ENCODE data around the gene TIMM10. TPM values are rescaled to one million over a fixed set of nuclear protein-coding genes. Genes with fewer than 3 reads are reported as not detected.
A peak's percentile ranks its signal among the peaks of the same experiment; 100 is the strongest.

TIMM10 gene
- total RNA-seq, 4 donors from 2014 or later, result 16.8 to 39.6 (median 19.6) TPM

DNA sequence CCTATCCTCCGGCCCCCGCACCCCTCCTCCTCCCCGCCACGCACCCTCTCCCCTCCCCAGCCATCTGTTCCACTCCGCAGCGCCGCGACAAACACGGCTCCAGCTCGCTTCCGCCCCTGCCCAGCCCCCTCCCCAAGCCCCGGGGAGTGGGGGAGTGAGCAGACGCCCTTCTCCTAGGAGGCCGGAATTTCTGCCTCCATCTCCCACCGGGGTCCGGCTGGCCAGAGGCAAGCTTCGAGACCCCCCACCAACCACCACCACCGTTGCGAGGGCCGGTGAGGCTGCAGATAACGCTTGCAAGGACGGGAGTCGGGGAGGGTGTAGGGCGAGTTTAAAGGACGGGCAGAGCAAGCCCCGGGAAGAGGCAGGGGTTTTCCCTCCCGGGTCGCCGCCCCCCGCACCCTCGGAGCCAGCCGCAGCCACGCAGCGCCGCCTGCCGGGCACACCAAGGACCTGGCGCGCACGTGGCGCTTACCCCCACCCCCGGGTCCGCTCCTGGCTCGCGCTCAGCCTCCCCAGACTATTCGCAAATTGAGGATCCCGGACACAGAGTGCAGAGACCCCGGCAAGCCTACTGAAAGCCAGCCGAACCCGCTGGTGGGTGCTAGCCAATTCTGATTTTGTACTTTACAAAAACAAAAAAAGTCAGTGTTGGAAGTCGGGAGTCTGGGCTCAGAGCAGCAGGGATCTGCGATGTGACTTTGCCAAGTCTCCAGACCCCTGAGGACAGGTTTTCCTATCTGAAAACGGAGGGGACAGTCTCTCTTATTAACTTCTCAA lies 47.6 kb downstream of the TIMM10 start:
- peak; percentile 33 to 61 (median 56) for DNase-seq
- Histone ChIP-seq H3K27me3 (no peaks in the 10 kb centered on the region), H3K36me3 (peaks cover 0 to 12% (median 0%) of the 10 kb centered on the region in 3 donors), H3K27ac (peak overlapping the region in 1 of 4 donors; percentile 10), H3K4me1 (peaks cover 0 to 19% (median 10%) of the 10 kb centered on the region in 4 donors), H3K9me3 (no peaks in the 10 kb centered on the region), H3K4me3 (peak overlapping the region in 2 of 4 donors; percentile 8 to 34)
- TF ChIP-seq POLR2A (IDR thresholded peaks at IDR 0.05) (no peak), CTCF (IDR thresholded peaks at IDR 0.05) (peak in 5 of 6 experiments; percentile 19 to 51 (median 46))

- no peak for DNase-seq
- H3K36me3 ChIP-seq, result peaks cover 0 to 10% (median 0%) of the 10 kb centered on the region in 3 donors
- H3K4me3 ChIP-seq, result peak overlapping the region in 2 of 4 donors; percentile 8 to 34
- TF ChIP-seq CTCF (IDR thresholded peaks at IDR 0.05), result no peak
- TF ChIP-seq POLR2A (IDR thresholded peaks at IDR 0.05), result no peak
- no peak overlapping the region for H3K27ac ChIP-seq
- no peaks in the 10 kb centered on the region for H3K27me3 ChIP-seq
- no peaks in the 10 kb centered on the region for H3K9me3 ChIP-seq
- H3K4me1 ChIP-seq, result peaks cover 0 to 19% (median 10%) of the 10 kb centered on the region in 4 donors
Observed at GRCh38 chr11:57481915-57482781, 48.4 kb downstream of the TIMM10 start.

DNA sequence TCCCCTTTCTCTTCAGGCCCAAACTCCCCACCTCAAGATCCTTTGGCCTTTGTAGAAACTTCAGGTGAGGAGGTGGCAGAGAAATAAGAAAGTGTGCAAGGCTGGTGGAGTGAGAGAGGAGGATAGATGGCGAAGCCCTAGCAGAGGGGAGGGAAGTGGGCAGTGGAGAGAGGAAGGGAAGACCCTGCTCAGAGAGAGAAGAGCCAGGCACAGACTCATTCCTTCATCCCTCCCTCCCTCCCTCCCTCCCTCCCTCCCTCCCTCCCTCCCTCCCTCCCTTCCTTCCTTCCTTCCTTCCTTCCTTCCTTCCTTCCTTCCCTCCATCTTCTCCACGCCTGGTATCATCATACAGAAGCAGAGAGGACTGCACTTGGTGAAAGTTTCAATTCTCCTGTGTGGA lies 49.2 kb downstream of the TIMM10 start:
- no peak for DNase-seq
- Histone ChIP-seq H3K36me3 (peaks cover 0 to 10% (median 0%) of the 10 kb centered on the region in 3 donors), H3K27ac (no peak overlapping the region), H3K4me1 (peaks cover 0 to 25% (median 14%) of the 10 kb centered on the region in 4 donors), H3K27me3 (no peaks in the 10 kb centered on the region), H3K9me3 (no peaks in the 10 kb centered on the region), H3K4me3 (no peak overlapping the region)
- TF ChIP-seq POLR2A (IDR thresholded peaks at IDR 0.05), result no peak
- no peak for TF ChIP-seq CTCF (IDR thresholded peaks at IDR 0.05)

DNA sequence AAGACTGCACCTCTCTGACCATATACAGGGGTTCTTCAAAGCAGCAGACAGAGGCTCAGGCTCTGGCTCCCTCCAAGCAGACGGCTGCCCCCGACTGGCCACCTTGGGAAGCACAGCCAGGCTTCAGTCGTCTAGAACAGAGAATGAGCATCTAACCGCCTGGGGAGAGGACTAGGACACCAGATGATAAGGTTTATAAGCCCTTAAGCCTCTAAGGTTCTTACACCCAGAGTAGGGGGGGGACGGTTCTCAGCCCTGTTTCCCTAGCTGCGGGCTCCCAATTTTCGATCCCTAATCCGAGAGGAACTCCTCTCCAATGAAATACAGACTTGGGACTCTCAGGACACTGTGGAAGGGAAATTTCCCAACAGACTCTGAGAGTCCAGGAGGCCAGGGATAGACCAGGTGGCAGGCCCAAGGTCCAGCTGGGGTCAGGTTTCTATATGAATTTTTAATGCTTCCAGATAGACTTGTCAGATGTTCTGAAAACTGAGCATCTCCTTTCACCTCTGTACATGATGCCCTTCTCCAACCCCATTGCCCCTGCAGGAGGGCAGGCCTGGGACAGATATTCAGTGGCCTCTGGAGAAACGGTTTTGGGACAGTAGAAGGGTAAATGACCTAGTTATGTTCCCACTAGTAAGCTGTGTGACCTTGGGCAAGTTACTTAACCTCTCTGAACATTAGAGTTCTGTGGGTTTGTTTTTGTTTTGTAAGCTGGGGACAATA lies 50.0 kb downstream of the TIMM10 start:
- no peak for TF ChIP-seq POLR2A (IDR thresholded peaks at IDR 0.05)
- peak in 5 of 6 experiments; percentile 37 to 62 (median 58) for TF ChIP-seq CTCF (IDR thresholded peaks at IDR 0.05)
- no peaks in the 10 kb centered on the region for H3K27me3 ChIP-seq
- H3K4me3 ChIP-seq, result no peak overlapping the region
- H3K4me1 ChIP-seq, result peaks cover 0 to 32% (median 22%) of the 10 kb centered on the region in 4 donors
- peak; percentile 49 to 80 (median 75) for DNase-seq
- no peak overlapping the region for H3K27ac ChIP-seq
- no peaks in the 10 kb centered on the region for H3K9me3 ChIP-seq
- H3K36me3 ChIP-seq, result peaks cover 0 to 8% (median 0%) of the 10 kb centered on the region in 3 donors

- no peak overlapping the region for H3K27ac ChIP-seq
- no peaks in the 10 kb centered on the region for H3K27me3 ChIP-seq
- H3K36me3 ChIP-seq, result peaks cover 0 to 4% (median 0%) of the 10 kb centered on the region in 3 donors
- DNase-seq, result no peak
- TF ChIP-seq POLR2A (IDR thresholded peaks at IDR 0.05), result no peak
- no peak for TF ChIP-seq CTCF (IDR thresholded peaks at IDR 0.05)
- H3K4me3 ChIP-seq, result no peak overlapping the region
- H3K4me1 ChIP-seq, result peaks cover 0 to 33% (median 23%) of the 10 kb centered on the region in 4 donors
- no peaks in the 10 kb centered on the region for H3K9me3 ChIP-seq
Observed at GRCh38 chr11:57479911-57480310, 50.6 kb downstream of the TIMM10 start.
